GM19372 (cell line): ENCODE data around the gene IGFBP6.

Source experiments
- ATAC-seq: cut with Tn5 transposase; IDR thresholded peaks from one replicate; pipeline ENCODE4 v1.9.1; 2021; ENCODE audit warnings: mild to moderate bottlenecking, low read depth, moderate library complexity; ENCODE audit not compliant: unreplicated experiment

IGFBP6 gene

DNA sequence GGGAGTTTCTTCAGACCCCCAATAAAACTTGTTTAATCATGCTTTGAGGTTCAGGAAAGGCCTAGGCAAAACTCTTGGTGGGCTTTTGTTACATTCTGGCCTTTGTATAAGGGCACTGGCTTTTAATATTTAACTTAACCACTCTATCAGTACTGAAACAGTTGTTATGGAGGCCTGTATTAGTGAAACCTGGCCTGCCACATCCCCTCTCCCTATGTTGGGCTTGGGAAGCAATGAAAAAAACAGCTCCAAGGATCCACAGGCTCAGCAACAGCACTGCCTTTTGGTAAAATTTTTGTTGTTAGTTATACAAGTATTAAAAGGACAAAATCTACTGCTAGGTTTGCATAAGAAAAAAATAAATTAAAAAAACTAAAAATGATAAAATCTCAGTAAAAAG is 16.5 kb downstream of the IGFBP6 start:
- no peak for ATAC-seq

DNA sequence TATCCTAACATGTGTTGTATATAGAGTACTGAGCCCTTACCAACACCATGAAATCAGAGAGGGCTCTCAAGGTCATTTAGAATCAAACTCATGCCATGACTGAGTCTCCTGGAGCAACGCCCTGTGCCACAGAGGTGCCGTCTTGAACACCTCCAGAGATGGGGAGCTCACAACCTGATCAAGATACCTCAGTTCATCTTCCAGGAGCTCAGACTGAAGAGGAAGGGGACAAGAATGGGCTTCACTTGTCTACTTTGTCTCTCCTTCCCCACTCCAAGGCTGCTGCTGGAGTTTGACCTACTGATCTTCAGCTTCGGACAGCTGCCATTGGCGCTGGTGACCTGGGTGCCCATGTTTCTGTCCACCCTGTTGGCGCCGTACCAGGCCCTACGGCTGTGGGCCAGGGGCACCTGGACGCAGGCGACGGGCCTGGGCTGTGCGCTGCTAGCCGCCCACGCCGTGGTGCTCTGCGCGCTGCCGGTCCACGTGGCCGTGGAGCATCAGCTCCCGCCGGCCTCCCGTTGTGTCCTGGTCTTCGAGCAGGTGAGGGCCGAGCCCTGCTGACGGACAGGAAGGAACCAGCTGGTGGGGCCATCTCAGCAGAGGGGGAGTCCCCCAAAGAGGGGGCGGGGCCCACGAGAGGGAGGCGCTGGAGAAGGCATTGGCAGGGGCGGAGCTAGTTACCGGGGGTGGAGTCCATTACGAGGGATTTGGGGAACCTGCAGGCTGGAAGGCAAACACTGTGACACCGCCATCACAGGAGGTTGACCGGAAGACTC is 17.8 kb downstream of the IGFBP6 start:
- ATAC-seq = no peak

DNA sequence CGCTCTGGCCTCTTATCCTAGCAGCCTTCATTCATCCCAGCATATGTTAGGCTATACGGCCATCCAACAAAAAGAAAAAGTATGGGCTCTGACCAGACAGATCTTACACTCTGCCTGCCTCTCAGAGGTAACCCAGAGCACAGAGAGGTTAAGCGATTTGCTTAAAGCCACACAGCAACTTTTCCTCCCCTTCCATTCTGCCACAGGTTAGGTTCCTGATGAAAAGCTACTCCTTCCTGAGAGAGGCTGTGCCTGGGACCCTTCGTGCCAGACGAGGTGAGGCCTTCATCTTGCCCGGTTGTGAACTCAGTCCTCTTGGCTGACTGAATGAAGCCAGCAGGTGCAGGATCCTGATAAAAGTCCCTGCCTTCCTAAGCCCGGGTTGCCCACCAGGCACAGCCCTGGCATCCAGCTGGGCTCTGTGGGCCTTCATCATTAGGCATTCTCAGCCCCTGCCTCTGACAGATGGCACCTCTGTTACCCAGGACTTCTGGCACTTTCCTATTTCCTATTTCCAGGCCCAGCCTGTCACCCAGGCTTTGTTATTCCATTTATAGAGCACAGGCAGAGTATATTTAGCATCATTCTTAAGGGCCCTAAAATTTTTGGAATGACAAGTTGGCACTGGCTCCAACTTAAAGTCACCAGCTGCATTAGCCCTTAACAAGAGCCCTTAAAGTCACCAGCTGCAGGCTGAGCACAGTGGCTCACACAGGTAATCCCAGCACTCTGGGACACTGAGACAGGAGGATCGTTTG is 18.6 kb downstream of the IGFBP6 start:
- no peak for ATAC-seq

DNA sequence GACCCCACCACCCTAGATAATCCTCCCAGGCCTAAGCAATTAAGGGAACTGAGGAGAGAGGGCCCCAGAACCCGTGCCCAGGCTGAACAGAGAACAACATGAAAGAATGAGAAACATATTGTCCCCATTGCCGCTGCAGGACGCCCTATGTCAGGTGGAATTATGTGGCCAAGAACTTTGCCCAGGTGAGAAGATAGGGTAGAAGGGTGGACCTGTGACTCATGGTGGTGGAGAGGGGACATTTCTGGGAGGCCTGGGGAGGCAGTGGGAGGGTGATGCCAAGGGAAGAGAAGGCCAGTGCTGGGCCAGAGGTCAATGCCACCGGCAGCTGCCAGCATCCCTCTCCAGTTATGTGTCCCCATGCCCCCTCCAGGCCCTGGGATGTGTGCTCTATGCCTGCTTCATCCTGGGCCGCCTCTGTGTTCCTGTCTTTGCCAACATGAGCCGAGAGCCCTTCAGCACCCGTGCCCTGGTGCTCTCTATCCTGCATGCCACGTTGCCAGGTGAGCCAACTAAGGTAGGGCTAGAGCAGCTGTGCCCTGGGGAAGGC is 21.4 kb downstream of the IGFBP6 start:
- ATAC-seq = no peak

DNA sequence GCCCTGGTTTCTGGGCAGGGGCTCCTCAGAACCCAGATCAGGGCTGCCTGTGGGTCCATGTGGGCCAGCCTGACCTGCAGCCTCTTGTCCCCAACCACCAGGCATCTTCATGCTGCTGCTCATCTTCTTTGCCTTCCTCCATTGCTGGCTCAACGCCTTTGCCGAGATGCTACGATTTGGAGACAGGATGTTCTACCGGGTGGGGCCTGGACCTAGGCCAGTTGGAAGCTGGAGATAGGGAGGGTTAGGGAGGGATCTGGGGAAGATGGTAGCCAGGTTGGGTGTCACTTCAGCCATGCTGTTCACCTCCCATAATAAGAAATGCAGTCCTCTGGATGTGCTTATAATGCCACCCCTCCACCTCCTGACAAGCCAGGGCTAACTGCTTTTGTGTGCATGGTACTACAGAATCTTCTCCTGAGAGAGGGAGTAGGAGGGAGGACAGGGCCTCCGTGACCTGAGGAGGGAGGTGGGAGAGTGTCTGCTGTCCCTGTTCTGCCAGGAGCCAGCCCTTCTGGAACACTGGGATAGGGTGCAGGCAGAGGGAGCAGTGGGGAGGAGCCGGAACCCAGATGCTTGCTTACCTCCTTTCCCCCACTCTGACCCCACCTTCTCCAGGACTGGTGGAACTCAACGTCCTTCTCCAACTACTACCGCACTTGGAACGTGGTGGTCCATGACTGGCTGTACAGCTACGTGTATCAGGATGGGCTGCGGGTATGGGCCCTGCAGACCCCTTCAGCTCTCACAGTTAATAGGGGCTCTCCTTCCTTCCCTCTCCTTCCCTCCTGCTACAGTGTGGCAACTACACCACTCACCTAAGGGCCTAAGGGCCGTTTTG is 23.4 kb downstream of the IGFBP6 start:
- ATAC-seq = no peak

DNA sequence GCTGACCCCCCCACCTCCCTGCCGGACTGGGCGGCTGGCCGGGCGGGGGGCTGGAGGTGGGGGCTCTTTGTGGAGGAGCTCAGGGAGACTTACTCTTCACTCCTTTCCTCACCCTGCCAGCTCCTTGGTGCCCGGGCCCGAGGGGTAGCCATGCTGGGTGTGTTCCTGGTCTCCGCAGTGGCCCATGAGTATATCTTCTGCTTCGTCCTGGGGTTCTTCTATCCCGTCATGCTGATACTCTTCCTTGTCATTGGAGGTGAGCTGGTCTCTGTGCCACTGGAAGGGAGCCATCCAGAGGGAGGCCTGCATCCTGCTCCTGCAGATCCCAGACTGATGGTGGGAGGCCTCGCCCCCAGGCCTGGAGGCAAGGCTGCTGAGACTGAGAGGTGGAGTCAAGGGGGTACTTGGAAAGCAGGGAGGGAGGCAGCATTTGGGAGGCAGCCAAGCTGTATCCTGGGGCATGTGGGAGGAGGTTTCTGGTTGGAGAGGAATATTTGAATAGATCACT is 25.5 kb downstream of the IGFBP6 start:
- ATAC-seq = no peak

DNA sequence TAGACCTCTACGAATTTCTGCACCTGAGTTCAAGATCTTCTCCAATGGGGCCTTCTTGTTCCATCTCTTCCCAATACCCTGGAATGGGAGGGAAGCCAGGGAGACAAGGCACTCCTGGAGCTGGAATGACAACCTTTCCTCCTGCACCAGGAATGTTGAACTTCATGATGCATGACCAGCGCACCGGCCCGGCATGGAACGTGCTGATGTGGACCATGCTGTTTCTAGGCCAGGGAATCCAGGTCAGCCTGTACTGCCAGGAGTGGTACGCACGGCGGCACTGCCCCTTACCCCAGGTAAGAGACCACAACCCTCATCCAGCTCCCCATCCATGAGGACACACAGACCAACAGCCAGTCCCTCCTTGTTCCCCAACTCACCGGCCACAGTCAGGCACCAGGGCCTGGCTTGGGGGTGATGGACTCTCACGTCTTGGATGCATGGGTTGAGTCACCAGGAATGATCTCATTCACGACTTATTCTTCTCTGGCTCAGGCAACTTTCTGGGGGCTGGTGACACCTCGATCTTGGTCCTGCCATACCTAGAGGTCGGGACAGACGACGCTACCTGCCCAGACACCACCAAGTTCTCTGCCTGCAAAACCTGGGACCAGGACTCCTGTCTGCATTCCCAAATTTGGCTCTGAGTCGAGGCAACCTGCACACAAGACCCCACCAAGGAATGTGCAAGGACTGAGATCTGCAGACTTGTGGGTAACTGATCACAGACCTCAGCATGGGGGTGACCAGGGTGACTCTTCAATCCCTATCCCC is 26.3 kb downstream of the IGFBP6 start:
- ATAC-seq = no peak

DNA sequence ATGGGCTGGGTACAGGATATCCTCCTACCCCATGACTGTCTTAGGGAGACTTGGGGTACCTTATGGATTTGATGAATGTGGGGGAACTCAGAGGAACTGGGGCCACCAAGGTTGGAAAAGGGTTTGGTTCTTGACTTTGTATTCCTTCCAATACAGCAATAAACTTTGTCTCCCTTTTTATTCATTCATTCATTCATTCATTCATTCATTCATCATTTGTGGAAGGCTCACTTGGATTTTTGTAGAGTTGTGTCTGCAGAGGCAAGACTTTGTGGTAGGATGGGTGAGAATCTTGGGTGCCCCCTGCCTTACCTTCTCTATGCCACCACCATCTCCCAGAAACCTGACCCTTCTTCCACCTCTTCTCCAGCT is 26.9 kb downstream of the IGFBP6 start:
- ATAC-seq = no peak

DNA sequence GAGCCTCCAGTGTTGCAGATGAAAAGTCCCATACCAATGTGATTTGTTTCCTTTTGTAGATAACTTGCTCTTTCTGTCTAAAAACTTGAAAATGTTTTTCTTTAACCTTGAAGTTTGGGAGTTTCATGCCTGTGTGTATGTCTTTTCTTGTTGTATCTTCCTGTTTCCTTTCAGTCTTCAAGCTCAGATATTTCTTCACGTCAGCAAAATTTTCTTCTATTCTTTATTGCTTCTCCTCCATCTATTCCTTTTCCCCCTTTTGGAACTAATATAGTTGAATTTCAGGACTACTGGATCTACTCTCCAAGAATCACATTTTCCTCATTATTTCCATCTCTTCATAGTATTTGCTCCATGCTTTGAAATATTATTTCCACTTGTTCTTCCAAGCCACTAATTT is 29.7 kb downstream of the IGFBP6 start:
- ATAC-seq = no peak

DNA sequence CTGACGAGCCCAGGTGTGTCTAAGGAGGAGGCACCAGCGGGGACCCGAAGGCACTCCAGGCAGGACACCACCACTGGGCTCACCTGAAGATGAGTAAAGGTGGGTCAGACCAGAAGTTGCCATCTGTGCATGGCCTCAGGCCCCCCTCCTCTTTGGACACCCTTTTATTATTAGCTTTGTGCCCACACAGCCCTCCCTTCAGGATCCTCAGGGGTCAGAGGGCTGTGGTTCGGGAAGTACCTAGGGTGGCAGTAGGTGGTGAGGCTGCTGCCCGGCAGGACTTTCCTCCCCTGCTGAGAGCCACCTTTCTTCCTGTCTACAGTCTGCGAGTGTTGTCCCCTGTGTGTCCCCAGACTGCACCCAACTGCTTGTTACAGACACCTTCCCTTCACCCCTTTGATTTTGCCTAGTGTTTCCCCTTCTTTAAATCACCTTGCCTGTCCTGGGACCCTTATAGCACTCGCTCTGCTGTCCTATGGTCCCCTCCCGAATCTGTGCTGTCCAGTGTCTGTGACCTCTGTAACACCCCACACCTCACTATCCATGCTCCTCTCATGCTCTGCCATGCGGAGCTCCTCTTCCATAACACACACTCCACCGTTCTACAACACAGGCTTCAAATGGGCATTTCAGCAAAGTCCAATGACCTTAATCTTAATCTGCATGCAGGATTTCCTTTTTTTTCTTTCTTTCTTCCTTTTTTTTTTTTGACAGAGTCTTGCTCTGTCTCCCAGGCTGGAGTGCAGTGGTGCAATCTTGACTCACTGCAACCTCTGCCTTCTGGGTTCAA is 31.5 kb downstream of the IGFBP6 start:
- ATAC-seq = no peak

DNA sequence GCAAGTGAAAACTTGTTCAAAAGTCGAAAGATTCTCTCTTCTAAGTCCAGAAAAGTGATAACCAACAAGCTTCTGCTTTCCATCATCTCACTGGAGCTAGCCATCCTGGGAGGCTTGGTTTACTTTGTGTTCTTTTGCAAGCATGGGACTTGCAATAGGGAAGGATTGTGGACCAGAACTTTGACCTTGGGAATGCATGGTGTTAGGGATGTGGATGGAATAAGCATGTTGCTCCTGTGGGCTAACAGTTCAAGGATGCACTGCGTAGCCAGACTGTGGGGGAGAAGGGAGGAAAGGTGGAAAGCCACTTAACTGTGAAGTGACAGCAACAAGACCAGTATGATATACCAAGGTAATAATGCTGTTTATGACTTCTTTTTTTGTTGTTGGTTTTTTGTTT is 34.4 kb downstream of the IGFBP6 start:
- no peak for ATAC-seq

DNA sequence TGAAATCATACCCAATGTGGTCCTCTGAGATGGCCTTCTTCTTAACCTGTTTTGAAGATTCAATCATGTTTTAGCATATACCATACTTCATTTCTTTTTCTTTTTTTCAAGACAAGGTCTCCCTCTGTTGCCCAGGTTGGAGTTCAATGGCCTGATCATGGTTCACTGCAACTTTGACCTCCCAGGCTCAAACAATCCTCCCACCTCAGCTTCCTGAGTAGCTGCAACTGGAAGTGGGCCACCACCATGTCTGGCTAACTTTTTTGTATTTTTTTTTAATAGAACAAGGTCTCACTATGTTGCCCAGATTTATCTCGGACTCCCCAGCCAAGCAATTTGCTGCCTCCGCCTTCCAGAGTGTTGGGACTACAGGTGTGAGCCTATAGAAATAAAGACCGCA is 36.3 kb downstream of the IGFBP6 start:
- ATAC-seq = no peak

DNA sequence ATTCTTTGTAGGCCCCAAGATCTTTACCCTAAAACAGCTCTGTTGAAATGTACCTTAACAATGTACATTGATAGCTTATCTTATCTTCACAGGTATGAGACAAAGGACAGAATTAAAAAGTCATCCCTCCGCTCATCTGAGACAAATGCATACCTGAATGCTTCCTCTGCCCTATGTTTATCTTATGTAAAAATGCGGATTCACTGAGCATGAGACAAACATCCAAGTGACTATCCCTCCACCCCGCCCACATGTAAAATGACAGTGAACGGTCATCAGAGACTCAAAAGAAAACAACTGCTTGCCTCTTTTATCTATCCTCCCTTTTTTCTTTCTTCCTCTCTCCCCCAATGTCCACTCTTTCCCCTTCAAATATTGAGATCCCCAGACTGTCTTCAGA is 45.9 kb downstream of the IGFBP6 start:
- ATAC-seq = no peak

DNA sequence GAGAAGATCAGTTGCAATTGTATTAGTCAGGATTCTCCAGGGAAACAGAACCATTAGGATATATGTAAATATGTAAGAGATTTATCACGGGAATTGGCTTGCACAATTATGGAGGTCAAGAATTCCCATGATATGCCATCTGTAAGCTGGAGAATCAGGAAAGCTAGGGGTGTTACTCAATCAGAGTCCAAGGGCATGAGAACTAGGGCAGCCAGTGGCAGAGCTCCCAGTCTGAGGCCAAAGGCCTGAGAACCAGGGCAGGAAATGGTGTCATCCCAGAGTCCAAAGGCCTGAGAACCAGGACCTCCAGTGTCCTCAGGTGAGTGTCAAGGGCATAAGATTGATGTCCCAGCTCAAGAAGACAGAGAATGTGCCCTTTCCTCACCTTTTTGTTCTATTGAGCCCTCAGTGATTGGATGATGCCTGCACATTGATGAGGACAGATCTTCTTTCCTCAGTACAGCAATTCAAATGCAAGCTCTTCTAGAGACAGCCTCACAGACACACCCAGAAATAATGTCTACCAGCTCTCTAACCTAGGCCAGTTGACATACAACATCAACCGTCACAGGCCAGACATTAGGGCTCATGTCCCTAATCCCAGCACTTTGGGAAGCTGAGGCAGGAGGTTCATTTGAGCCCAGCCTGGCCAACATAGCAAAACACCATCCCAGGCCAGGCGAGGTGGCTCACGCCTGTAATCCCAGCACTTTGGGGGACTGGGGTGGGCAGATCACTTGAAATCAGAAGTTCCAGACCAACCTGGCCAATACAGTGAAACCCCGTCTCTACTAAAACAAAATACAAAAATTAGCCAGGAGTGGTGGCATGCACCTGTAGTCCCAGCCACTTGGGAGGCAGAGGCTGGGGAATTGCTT is 48.2 kb downstream of the IGFBP6 start:
- no peak for ATAC-seq

DNA sequence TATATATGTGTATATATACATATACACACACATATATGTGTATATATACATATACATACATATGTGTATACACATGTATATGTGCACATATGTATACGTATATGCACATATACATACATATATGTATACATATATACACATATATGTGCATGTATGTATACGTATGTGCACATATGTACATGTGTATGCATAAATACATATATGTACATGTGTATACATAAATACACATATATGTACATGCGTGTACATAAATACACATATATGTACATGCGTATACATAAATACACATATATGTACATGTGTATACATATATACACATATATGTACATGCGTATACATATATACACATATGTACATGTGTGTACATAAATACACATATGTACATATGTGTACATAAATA is 49.7 kb downstream of the IGFBP6 start:
- ATAC-seq = no peak

DNA sequence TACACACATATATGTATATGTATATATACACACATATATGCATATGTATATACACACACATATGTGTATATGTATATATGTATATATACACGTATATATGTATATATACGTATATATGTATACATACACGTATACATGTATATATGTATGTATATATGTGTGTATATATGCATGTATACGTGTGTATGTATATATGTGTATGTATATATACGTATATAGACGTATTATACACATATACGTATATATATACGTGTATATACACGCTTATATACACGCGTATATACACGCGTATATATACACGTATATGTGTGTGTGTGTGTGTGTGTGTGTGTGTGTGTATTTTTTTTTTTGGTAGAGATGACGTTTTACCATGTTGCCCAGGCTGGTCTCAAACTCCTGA is 50.2 kb downstream of the IGFBP6 start:
- no peak for ATAC-seq

DNA sequence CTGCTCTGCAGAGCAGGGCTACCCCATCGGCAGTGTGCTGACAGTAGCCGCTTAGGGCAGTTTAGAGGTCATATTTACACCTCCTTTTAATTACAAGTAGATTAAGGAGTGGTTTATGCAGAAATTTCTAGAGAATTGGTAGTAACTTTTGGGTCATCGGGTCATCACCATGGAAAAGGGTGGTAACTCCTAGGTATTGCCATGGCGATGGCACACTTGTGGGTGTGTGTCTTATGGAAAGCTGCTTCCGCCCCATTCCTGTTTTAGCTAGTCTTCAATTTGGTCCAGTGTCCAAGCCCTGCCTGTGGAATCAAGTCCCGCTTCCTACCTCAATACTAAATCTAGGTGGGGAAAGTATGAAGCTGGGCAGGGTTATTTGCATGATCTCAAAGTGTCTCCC is 53.6 kb downstream of the IGFBP6 start:
- no peak for ATAC-seq
